ENCODE data around the gene IFT52. TPM values are rescaled to one million over a fixed set of nuclear protein-coding genes. Genes with fewer than 3 reads are reported as not detected.

IFT52 gene
- total and polyA plus RNA-seq, 2 of the 8 experiments (the other 6 are each of a cell fraction or from before 2014, with no cell fraction given) = 35.6 to 40.4 TPM

DNA sequence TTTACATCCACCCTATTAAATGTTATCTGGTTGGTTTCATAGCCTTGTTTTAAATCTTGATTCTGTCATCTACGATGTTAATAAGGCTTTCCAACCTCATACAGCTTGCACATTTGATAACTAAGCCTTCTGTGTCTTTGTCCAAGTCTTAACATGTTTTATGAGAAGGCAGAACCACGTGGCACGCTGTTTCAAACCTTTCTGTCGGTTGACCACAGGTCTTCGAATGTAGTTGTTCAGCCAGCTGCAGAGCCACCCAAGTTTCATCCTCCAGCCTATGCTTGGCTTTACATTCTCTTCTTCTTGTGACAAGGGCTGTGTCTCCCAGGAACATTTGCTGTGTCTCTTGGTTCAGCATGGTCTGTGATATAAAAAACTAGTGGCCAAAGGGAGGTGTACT lies 47.6 kb upstream of the IFT52 start (continued):
- TF ChIP-seq GTF2F1 (IDR thresholded peaks at IDR 0.05; ENCODE audit: borderline replicate concordance, low read depth, low read length) (no peak), TAF7 (optimal IDR thresholded peaks at IDR 0.05; ENCODE audit: borderline replicate concordance, low read depth, low read length) (no peak), ASH2L (IDR thresholded peaks at IDR 0.05; ENCODE audit: low read length) (no peak), RBBP5 (IDR thresholded peaks at IDR 0.05; ENCODE audit: borderline replicate concordance, low read depth, low read length) (no peak), CTBP2 (IDR thresholded peaks at IDR 0.05; ENCODE audit: borderline replicate concordance, insufficient read depth, insufficient read length, low read length) (no peak), TCF12 (IDR thresholded peaks at IDR 0.05; ENCODE audit: low read depth, low read length) (no peak), EP300 (IDR thresholded peaks at IDR 0.05; ENCODE audit: borderline replicate concordance in 1 of 2, low read depth in 2 of 2, low read length in 2 of 2) (no peak), CREB1 (IDR thresholded peaks at IDR 0.05) (no peak), CHD1 (IDR thresholded peaks at IDR 0.05; ENCODE audit: low read depth, low read length) (no peak), FOSL1 (IDR thresholded peaks at IDR 0.05; ENCODE audit: insufficient read depth, low read depth, low read length) (no peak)

Measured in H1 (cell line).